Activated CD4-positive, alpha-beta T cell treated with anti-CD3 and anti-CD28 coated beads, Interleukin-2, amount 50 U/mL, for 4 hours (primary cell): ENCODE measurements around the gene SURF6.
"Not testable (repeated sequence)": the region's sequence is repeated elsewhere in the genome, so short reads cannot be mapped to it uniquely, and the experiment has no call there.

Experiments used
- DNase-seq, 2 experiments: peaks; one replicate each; pipeline ENCODE4 v3.0.0-alpha.2; 2020

SURF6 gene

GRCh38 chr9:133283255-133284032, 52.5 kb downstream of the SURF6 start:
- DNase-seq = not testable (repeated sequence)

- DNase-seq = no peak
Observed at GRCh38 chr9:133282464-133283238, 53.3 kb downstream of the SURF6 start.

GRCh38 chr9:133280392-133280791, 55.6 kb downstream of the SURF6 start:
- DNase-seq = no peak
